Measurements from ENCODE around the gene DOLK. TPM values are rescaled to one million over a fixed set of nuclear protein-coding genes. Genes with fewer than 3 reads are reported as not detected.

Gene DOLK
- total RNA-seq, 1 experiment from 2014 or later, result 14.8 TPM

GRCh38 chr9:128913048-128913900, 34.1 kb downstream of the DOLK start:
- Mint-ChIP-seq H3K27ac (peak overlapping the region; percentile 96), H3K4me1 (peaks cover 24% of the 10 kb centered on the region), H3K27me3 (ENCODE audit: low read depth) (no peaks in the 10 kb centered on the region; the same call in 1 of the 2 replicates), H3K4me3 (no peak overlapping the region), H3K9me3 (no peaks in the 10 kb centered on the region), H3K36me3 (peaks cover 43% of the 10 kb centered on the region)
- ChIA-PET POLR2A (interaction anchor here (1.1 to 1.4 kb wide), 2 partner anchors 18 to 25 kb away, joined by 3 read pairs; no protein-coding TSS in a partner anchor), CTCF (interaction anchor here (1.6 kb wide), 1 partner anchor 14 kb away, joined by 6 read pairs; no protein-coding TSS in a partner anchor)
- DNase-seq (ENCODE audit: low spot score) (no peak), ATAC-seq (no peak)
- TF ChIP-seq NFE2L1 (CRISPR knock-in tag; IDR thresholded peaks at IDR 0.05) (no peak), NR2C2 (CRISPR knock-in tag; IDR thresholded peaks at IDR 0.05) (no peak), SMAD4 (CRISPR knock-in tag; IDR thresholded peaks at IDR 0.05) (no peak), IRF1 (CRISPR knock-in tag; IDR thresholded peaks at IDR 0.05) (no peak), NR1H2 (CRISPR knock-in tag; IDR thresholded peaks at IDR 0.05) (no peak), E2F1 (CRISPR knock-in tag; IDR thresholded peaks at IDR 0.05) (no peak), ZNF138 (CRISPR knock-in tag; conservative IDR thresholded peaks at IDR 0.05) (no peak), ZNF416 (CRISPR knock-in tag; IDR thresholded peaks at IDR 0.05) (no peak), JUN (CRISPR knock-in tag; IDR thresholded peaks at IDR 0.05) (no peak), ZNF512 (CRISPR knock-in tag; IDR thresholded peaks at IDR 0.05; ENCODE audit: borderline replicate concordance) (no peak), SMAD3 (CRISPR knock-in tag; IDR thresholded peaks at IDR 0.05; ENCODE audit: borderline replicate concordance) (no peak), GABPB1 (CRISPR knock-in tag; IDR thresholded peaks at IDR 0.05) (no peak), PRRX2 (CRISPR knock-in tag; IDR thresholded peaks at IDR 0.05) (no peak)

GRCh38 chr9:128912270-128912853, 35.0 kb downstream of the DOLK start:
- Mint-ChIP-seq H3K27me3 (ENCODE audit: low read depth) (no peaks in the 10 kb centered on the region; the same call in 1 of the 2 replicates), H3K36me3 (peaks cover 45% of the 10 kb centered on the region), H3K4me1 (peaks cover 24% of the 10 kb centered on the region), H3K4me3 (no peak overlapping the region), H3K27ac (peak overlapping the region; percentile 96), H3K9me3 (no peaks in the 10 kb centered on the region)
- ChIA-PET CTCF (interaction anchor here (1.6 kb wide), 1 partner anchor 15 kb away, joined by 6 read pairs; no protein-coding TSS in a partner anchor), POLR2A (interaction anchor here (0.6 to 1.4 kb wide), 4 partner anchors 17 to 127 kb away, joined by 3 to 4 read pairs (median 3); no protein-coding TSS in a partner anchor)
- DNase-seq (ENCODE audit: low spot score), result no peak
- no peak for TF ChIP-seq NR3C1 (CRISPR knock-in tag; conservative IDR thresholded peaks at IDR 0.05; ENCODE audit: low read depth)
- TF ChIP-seq ATF6 (CRISPR knock-in tag; IDR thresholded peaks at IDR 0.05), result no peak
- no peak for TF ChIP-seq HMGA2 (CRISPR knock-in tag; IDR thresholded peaks at IDR 0.05)
- no peak for TF ChIP-seq PRDM15 (CRISPR knock-in tag; IDR thresholded peaks at IDR 0.05)
- no peak for TF ChIP-seq KAT7 (CRISPR knock-in tag; IDR thresholded peaks at IDR 0.05; ENCODE audit: borderline replicate concordance)
- no peak for TF ChIP-seq ZNF671 (CRISPR knock-in tag; IDR thresholded peaks at IDR 0.05)
- no peak for TF ChIP-seq JAZF1 (CRISPR knock-in tag; IDR thresholded peaks at IDR 0.05)
- TF ChIP-seq NR1H2 (CRISPR knock-in tag; IDR thresholded peaks at IDR 0.05), result no peak
- peak; percentile 45 for ATAC-seq
